Measurements from ENCODE around the gene ADK. TPM values are rescaled to one million over a fixed set of nuclear protein-coding genes. Genes with fewer than 3 reads are reported as not detected.
"Not testable (repeated sequence)": the region's sequence is repeated elsewhere in the genome, so short reads cannot be mapped to it uniquely, and the experiment has no call there.

ADK gene
- polyA plus RNA-seq, 1 donor (not counting 4 experiments of a cell fraction or from before 2014, with no cell fraction given) = 139 TPM

DNA sequence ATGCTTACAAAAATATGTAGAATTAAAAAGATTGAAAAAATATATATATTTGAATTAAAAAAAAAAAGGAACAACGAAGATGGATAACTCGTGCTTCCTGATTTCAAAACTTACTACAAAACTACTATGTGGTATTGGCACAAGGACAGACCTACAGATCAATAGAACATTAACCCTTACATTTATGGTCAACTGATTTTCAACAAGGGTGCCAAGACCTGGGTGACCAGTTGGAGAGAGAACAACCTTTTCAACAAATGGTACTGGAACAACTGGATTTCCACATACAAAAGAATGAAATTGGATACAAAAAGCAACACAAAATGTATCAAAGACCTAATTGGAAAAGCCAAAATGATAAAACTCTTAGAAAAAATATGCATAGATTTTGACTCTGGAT is 10.5 kb upstream of the ADK start:
- Histone ChIP-seq H3K4me1 (ENCODE audit: control insufficient read depth, extremely low read depth, insufficient read depth, low read length) (no peaks in the 10 kb centered on the region), H3K9me1 (ENCODE audit: control insufficient read depth, extremely low read depth, insufficient read depth, low read length) (no peaks in the 10 kb centered on the region), H3K27ac (ENCODE audit: control insufficient read depth, insufficient read depth, low read length) (no peak overlapping the region), H3K36me3 (ENCODE audit: control insufficient read depth in 2 of 2, extremely low read depth in 1 of 2, insufficient read depth in 2 of 2, low read length in 2 of 2) (peaks cover 6 to 10% of the 10 kb centered on the region in 2 experiments), H4K20me1 (ENCODE audit: control insufficient read depth, extremely low read depth, insufficient read depth, low read length) (no peaks in the 10 kb centered on the region), H3K4me2 (ENCODE audit: control insufficient read depth, extremely low read depth, insufficient read depth, low read depth, low read length) (no peak overlapping the region), H3K9ac (ENCODE audit: control insufficient read depth, extremely low read depth, insufficient read depth, low read length) (no peak overlapping the region), H3K27me3 (ENCODE audit: control insufficient read depth, extremely low read depth, insufficient read depth, low read length) (no peaks in the 10 kb centered on the region), H3K4me3 (ENCODE audit: control insufficient read depth in 2 of 3, extremely low read depth in 1 of 3, insufficient read depth in 2 of 3, low read depth in 1 of 3, low read length in 3 of 3) (no peak overlapping the region), H3K79me2 (ENCODE audit: control insufficient read depth, insufficient read depth, low read length) (peaks cover 41% of the 10 kb centered on the region), H3K9me3 (ENCODE audit: control insufficient read depth, low read depth, low read length) (no peaks in the 10 kb centered on the region), H2AFZ (ENCODE audit: control insufficient read depth, low read length) (no peak overlapping the region)
- FAIRE-seq = no peak
- DNase-seq (ENCODE audit: low read depth, low spot score) = no peak
- TF ChIP-seq EZH2 (IDR thresholded peaks at IDR 0.05; ENCODE audit: low read length) = no peak
- TF ChIP-seq, protein P1, sequence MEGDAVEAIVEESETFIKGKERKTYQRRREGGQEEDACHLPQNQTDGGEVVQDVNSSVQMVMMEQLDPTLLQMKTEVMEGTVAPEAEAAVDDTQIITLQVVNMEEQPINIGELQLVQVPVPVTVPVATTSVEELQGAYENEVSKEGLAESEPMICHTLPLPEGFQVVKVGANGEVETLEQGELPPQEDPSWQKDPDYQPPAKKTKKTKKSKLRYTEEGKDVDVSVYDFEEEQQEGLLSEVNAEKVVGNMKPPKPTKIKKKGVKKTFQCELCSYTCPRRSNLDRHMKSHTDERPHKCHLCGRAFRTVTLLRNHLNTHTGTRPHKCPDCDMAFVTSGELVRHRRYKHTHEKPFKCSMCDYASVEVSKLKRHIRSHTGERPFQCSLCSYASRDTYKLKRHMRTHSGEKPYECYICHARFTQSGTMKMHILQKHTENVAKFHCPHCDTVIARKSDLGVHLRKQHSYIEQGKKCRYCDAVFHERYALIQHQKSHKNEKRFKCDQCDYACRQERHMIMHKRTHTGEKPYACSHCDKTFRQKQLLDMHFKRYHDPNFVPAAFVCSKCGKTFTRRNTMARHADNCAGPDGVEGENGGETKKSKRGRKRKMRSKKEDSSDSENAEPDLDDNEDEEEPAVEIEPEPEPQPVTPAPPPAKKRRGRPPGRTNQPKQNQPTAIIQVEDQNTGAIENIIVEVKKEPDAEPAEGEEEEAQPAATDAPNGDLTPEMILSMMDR (optimal IDR thresholded peaks at IDR 0.05 in 1 of 3, IDR thresholded peaks at IDR 0.05 in 1 of 3, conservative IDR thresholded peaks at IDR 0.05 in 1 of 3; ENCODE audit: extremely low read depth in 1 of 3, insufficient read depth in 2 of 3, low read length in 3 of 3) = no peak
- dilution Hi-C loops (cut with MboI; ENCODE audit: extremely low pct_ligation_motif_present, low sequenced_read_pairs) = no loop called here

DNA sequence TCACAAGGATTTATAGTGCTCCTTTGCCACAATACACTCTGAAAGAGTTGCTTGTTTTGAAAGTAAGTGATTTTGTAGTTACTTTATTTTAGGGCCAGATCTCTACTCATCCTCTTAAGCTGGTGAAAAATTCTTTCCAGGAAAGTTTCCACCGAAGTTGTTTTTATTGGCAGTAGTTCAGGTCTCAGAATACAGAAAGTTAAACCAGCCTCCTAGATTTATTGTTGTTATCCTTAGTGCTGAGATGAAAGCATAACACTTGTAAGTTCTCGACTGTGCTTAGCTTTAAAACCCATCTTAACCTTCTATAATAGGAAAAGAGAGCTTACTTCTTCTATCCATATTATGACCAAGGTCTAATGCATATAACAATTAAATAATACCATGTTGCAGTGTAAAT is 5.9 kb upstream of the ADK start:
- TF ChIP-seq EZH2 (IDR thresholded peaks at IDR 0.05; ENCODE audit: low read length) = no peak
- TF ChIP-seq, protein P1 (optimal IDR thresholded peaks at IDR 0.05 in 1 of 3, IDR thresholded peaks at IDR 0.05 in 1 of 3, conservative IDR thresholded peaks at IDR 0.05 in 1 of 3; ENCODE audit: extremely low read depth in 1 of 3, insufficient read depth in 2 of 3, low read length in 3 of 3) = no peak
- Histone ChIP-seq H3K36me3 (ENCODE audit: control insufficient read depth in 2 of 2, extremely low read depth in 1 of 2, insufficient read depth in 2 of 2, low read length in 2 of 2) (peaks cover 0 to 2% of the 10 kb centered on the region in 2 experiments), H4K20me1 (ENCODE audit: control insufficient read depth, extremely low read depth, insufficient read depth, low read length) (no peaks in the 10 kb centered on the region), H3K79me2 (ENCODE audit: control insufficient read depth, insufficient read depth, low read length) (peaks cover 71% of the 10 kb centered on the region), H3K4me2 (ENCODE audit: control insufficient read depth, extremely low read depth, insufficient read depth, low read depth, low read length) (no peak overlapping the region), H3K4me1 (ENCODE audit: control insufficient read depth, extremely low read depth, insufficient read depth, low read length) (peaks cover 5% of the 10 kb centered on the region), H3K9ac (ENCODE audit: control insufficient read depth, extremely low read depth, insufficient read depth, low read length) (no peak overlapping the region), H3K27ac (ENCODE audit: control insufficient read depth, insufficient read depth, low read length) (no peak overlapping the region), H3K9me1 (ENCODE audit: control insufficient read depth, extremely low read depth, insufficient read depth, low read length) (no peaks in the 10 kb centered on the region), H3K9me3 (ENCODE audit: control insufficient read depth, low read depth, low read length) (no peaks in the 10 kb centered on the region), H3K4me3 (ENCODE audit: control insufficient read depth in 2 of 3, extremely low read depth in 1 of 3, insufficient read depth in 2 of 3, low read depth in 1 of 3, low read length in 3 of 3) (no peak overlapping the region), H2AFZ (ENCODE audit: control insufficient read depth, low read length) (no peak overlapping the region), H3K27me3 (ENCODE audit: control insufficient read depth, extremely low read depth, insufficient read depth, low read length) (no peaks in the 10 kb centered on the region)
- no peak for DNase-seq (ENCODE audit: low read depth, low spot score)
- dilution Hi-C loops (cut with MboI; ENCODE audit: extremely low pct_ligation_motif_present, low sequenced_read_pairs) = no loop called here
- FAIRE-seq = no peak

DNA sequence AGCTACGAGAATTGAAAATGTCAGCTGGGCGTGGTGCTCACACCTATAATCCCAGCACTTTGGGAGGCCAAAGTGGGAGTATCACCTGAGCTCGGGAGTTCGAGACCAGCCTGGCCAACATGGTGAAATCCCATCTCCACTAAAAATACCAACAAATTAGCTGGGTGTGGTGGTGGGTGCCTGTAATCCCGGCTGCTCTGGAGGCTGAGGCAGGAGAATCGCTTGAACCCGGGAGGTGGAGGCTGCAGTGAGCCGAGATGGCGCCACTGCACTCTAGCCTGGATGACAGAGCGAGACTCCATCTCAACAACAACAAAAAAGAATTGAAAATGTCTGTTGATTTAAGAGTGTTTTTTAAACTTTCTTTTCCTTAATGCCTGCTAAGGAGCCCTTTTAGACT is 4.0 kb upstream of the ADK start:
- H2AFZ ChIP-seq (ENCODE audit: control insufficient read depth, low read length); H3K9me3 ChIP-seq (ENCODE audit: control insufficient read depth, low read depth, low read length); dilution Hi-C loops (cut with MboI; ENCODE audit: extremely low pct_ligation_motif_present, low sequenced_read_pairs); H3K27me3 ChIP-seq (ENCODE audit: control insufficient read depth, extremely low read depth, insufficient read depth, low read length); H3K36me3 ChIP-seq (ENCODE audit: control insufficient read depth in 2 of 2, extremely low read depth in 1 of 2, insufficient read depth in 2 of 2, low read length in 2 of 2); H3K4me1 ChIP-seq (ENCODE audit: control insufficient read depth, extremely low read depth, insufficient read depth, low read length); H3K9ac ChIP-seq (ENCODE audit: control insufficient read depth, extremely low read depth, insufficient read depth, low read length); H3K9me1 ChIP-seq (ENCODE audit: control insufficient read depth, extremely low read depth, insufficient read depth, low read length); H3K4me2 ChIP-seq (ENCODE audit: control insufficient read depth, extremely low read depth, insufficient read depth, low read depth, low read length); FAIRE-seq; H3K4me3 ChIP-seq (ENCODE audit: control insufficient read depth in 2 of 3, extremely low read depth in 1 of 3, insufficient read depth in 2 of 3, low read depth in 1 of 3, low read length in 3 of 3); DNase-seq (ENCODE audit: low read depth, low spot score); H4K20me1 ChIP-seq (ENCODE audit: control insufficient read depth, extremely low read depth, insufficient read depth, low read length); H3K27ac ChIP-seq (ENCODE audit: control insufficient read depth, insufficient read depth, low read length): not testable (repeated sequence)
- H3K79me2 ChIP-seq (ENCODE audit: control insufficient read depth, insufficient read depth, low read length) = peaks cover 70% of the 10 kb centered on the region
